GM19395 (cell line): Measurements from ENCODE around the gene SMPDL3A.
"Not testable (repeated sequence)": the region's sequence is repeated elsewhere in the genome, so short reads cannot be mapped to it uniquely, and the experiment has no call there.

Source experiments
- ATAC-seq: cut with Tn5 transposase; IDR thresholded peaks from one replicate; pipeline ENCODE4 v1.9.1; 2021; ENCODE audit warnings: mild to moderate bottlenecking, moderate library complexity; ENCODE audit not compliant: unreplicated experiment

SMPDL3A gene, protein sequence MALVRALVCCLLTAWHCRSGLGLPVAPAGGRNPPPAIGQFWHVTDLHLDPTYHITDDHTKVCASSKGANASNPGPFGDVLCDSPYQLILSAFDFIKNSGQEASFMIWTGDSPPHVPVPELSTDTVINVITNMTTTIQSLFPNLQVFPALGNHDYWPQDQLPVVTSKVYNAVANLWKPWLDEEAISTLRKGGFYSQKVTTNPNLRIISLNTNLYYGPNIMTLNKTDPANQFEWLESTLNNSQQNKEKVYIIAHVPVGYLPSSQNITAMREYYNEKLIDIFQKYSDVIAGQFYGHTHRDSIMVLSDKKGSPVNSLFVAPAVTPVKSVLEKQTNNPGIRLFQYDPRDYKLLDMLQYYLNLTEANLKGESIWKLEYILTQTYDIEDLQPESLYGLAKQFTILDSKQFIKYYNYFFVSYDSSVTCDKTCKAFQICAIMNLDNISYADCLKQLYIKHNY

DNA sequence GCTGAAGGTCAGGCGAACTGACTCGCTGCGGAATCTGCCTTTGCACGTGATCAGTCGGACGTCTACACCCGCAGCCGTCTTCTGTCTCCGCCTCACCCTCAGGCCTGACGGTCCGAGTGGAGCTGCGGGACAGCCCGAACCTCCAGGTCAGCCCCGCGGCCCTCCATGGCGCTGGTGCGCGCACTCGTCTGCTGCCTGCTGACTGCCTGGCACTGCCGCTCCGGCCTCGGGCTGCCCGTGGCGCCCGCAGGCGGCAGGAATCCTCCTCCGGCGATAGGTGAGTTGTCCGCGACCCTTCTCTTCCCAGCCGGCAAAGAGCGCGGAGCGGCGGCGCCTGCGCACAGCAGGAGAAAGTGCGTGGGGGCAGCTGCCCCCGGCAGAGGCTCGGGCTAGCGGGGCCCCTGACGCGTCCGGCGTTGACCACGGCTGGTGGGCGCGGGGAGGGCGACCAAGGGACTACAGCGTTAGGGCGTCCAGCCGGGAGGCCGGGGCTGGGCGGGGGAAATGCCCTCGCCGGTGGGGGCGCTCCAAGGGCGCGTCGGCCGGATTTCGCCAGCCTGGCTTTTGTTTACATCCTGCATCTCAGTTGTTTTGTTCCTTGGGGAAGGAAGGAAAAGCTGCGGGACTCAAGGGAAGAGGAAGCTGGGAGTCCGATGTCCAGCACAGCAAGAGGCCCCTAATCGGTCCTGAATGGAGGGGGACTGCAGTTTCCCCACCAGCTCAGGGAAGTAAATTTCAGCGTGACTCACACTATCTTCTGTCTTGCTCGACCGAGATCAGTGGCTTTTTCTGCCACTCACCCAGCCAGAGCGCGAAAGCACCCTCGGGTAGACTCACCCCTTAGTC is at the start of gene SMPDL3A:
Gene SMPDL3A (plus strand): TSS at position 77 of the 846 bp plus-strand sequence. CDS start 89 bp downstream, at position 166.
- peak; percentile 66 for ATAC-seq

DNA sequence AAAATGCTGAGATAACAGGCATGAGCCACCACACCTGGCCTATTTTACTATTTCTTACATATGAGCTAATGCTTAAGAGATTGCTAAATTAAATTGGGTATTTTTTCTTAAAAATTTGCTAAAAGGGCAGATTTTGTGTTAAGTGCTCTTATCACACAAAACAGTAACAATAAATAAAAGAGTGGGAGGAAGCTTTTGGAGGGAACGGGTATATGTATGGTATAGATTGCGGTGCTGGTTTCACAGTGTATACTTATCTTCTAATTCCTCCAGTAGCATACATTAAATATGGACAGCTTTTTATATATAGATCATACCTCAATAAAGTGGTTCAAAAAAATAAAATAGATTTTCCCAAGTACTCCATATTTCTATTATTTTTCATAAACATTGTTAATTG is 49.0 kb upstream of the SMPDL3A start:
- no peak for ATAC-seq

DNA sequence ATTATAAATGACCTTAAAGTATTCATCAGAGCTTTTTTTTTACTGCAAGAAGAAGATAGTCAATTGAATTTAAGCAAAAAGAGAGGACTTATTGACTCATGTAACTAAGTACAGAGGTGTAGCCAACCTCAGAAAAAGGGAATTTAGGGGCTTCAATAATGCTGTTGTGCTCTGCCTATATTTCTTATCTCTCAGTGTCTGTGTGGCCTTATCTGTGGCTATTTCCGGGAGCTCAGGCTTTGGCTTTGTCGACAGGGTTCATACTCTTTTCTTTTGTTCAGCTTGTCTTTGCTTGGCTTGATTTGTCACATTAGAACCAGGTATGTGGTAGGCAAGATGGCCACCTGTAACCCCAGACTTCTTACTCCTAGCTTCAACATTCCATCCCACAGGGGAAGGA is 48.1 kb upstream of the SMPDL3A start:
- ATAC-seq, result no peak

DNA sequence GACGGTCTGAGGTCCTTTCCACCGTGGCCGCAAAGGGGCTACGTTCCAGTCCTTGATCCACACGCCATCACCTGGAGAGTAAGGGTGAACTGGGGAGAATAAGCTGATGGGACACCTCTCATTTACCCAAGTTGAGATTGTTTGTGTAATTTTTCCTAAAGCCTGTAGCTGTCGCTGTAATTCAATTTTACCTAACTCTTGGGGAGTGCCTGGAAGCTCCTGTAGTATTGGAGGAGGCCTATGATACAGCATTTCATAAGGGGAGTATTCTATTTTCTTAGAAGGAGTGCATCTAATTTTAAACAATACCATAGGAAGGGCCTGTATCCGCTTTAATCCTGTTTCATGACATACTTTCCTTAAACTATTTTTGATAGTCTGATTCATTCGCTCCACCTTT is 44.8 kb upstream of the SMPDL3A start:
- ATAC-seq, result not testable (repeated sequence)

DNA sequence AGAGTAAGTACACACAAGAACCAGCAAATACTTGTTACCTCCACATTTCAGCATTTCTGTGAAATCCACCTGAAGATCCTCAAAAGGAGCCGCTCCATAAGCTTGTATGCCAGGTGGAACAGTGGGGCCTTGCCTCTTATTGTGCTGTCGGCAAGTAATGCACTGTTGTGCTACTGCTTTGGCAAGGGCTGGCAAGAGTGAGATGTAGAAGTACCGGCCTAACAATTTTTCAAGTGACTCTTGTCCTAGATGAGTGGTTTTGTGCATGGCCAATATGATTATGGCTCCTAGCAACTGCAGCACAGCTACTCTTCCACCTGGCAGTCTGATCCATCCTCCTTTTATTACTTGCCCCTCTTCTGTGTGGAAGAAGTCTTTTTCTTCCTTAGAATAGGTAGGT is 44.2 kb upstream of the SMPDL3A start:
- not testable (repeated sequence) for ATAC-seq

DNA sequence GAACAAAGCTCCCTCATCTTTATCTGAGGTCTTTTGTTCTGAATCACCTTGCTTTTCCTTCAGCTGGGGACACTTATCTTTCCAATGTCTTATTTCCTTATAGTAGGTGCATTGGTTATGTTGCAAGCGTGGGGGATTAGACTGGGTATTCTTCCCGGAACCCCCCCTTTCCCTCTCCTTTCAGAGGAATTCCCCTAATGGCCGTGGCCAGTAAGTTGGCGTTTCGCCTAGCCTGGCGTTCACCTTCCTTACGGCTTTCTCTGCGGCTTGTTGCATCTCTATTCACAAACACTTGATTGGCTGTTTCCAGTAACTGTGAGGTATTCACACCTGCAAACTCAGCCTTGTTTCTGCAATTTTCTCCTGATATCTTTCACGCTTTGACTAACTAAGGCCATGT is 42.4 kb upstream of the SMPDL3A start:
- no peak for ATAC-seq

DNA sequence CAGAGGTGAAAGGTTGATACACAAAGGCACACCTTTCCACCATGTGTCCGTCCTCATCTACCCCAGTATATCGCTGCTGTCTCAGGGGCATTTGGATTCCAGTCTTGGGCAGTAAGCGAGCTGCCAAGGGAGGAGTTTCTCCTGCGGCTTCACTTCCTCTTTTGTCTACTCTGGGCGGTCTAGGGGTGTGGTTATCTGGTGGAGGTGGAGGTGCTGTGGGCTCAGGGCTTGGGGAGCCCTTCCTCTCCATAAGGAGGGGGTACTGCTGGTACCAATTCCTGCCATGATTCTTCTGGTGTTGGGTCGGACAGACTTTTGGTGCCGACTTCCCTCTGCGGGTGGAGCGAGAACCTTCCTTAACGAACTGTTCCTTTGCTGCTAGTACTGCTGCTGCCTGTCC is 41.5 kb upstream of the SMPDL3A start:
- no peak for ATAC-seq

DNA sequence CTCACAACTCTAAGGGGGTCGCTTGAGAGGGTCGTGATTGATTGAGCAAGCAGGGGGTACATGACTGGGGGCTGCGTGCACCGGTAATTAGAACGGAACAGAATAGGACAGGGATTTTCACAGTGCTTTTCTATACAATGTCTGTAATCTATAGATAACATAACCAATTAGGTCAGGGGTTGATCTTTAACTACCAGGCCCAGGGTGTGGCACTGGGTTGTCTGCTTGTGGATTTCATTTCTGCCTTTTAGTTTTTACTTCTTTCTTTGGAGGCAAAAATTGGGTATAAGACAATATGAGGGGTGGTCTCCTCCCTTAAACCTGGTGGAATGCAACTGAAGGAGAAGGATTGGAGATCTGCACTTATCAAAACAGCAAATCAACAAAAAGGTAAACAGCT is 40.1 kb upstream of the SMPDL3A start:
- not testable (repeated sequence) for ATAC-seq

DNA sequence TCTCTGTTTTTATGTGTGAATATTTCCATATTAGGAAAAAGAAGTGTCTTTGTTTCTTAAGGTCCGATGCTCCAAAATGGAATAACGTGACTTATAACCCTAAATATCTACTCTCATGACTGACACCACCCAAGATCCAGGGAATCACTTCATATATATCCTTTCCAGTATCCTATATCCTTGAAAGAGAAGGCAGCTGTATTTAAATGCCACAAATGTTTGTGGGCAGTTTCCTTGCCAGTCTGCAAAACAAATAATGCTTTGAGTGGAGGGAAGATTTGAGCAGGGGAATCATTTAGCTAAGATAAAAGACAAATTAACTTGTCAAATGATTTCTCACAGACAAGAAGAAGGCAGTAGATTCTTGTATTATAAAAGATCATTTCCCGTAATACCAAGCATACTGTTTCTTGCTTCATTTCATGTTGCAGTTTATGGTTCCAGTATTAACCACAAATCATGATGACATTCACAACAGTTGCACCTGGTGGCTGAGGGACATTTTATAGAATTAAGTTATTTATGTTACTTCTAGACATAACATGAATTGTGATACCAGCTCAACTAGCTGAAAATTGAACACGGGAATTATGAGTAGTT is 39.5 kb upstream of the SMPDL3A start:
- ATAC-seq, result no peak

DNA sequence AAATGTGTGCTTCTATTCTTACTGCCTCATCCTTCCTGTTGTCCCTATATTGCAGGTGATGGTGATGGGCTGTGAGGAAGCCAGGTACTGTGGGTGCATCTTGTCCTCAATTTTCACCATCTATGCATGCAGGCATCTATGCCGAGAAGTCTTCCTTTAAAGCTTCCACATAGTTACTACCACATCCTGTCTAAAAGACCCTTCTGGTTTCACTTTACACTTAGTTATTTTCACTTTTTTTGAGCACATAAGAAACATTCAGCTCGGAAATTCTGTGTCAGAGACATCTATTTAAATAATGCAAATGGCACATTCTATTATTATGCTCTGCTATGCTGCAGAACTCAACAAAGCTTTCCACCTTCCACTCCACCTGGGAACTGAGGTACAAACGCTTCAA is 37.7 kb upstream of the SMPDL3A start:
- ATAC-seq, result peak; percentile 90

DNA sequence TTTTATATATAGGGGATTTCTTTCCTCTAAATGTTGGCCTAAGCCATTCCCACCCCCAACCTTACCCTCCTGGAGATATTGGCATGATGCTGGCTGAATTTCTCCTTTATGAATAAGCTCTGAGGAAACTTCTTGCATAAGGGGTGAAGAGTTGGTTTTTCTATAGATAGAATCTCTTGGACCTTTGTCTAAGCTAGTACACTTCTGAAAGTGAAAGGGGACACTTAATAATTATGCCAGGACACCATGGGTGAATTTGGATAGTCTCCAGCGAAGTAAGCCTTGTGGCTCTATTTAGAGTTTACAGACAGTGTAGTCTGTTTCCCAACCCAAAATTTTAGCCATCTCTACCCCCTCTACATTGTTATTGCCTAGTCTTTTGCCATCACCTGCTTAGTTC is 36.6 kb upstream of the SMPDL3A start:
- ATAC-seq, result no peak

DNA sequence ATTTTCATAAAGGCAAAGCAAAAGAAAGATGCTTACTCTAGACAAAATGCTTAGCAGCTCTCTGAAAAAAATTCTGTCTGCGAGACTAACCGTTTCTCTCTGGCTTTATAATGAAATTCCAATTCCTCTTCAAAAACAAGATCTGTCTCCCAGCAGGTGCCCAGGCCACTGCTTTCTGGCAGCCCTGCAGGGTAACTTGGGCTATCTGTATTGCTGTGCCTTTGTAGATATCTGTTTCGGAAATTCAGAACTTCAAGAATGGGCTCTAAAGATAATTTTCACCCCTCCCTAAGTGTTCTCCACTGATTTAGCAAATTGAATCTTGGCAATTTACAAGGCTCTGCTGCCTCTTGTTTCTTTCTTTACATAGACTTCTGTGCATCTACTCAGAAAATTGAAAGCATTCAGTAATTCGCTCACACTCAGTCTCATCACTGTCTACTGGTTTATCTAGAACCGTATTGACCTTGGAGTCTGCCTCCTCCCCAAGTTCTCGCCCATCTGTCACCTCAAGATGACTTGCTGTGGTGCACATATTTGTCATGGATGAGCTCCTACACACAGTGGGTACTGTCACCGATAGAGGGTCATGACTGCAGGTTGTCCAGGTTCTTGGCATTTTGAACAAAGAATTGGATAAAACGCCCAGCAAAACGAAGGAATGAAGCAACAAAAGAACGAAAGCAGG is 35.9 kb upstream of the SMPDL3A start:
- ATAC-seq, result no peak

DNA sequence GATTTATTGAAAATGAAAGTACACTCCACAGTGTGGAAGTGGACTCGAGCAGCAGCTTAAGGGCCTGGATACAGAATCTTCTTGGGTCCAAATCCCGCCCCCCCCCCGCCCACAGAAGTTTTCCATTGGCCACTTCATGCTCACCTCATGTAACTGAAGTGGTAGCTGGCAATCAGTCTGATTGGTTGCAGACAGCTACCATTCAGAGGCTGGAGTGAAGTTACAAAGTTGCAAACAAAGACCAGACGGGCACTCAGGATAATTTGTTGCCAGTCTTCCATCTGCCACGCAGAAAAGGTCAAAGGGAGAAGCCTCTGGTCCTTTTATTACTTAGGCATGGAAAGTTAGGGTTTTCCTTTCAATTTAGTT is 35.4 kb upstream of the SMPDL3A start:
- no peak for ATAC-seq

DNA sequence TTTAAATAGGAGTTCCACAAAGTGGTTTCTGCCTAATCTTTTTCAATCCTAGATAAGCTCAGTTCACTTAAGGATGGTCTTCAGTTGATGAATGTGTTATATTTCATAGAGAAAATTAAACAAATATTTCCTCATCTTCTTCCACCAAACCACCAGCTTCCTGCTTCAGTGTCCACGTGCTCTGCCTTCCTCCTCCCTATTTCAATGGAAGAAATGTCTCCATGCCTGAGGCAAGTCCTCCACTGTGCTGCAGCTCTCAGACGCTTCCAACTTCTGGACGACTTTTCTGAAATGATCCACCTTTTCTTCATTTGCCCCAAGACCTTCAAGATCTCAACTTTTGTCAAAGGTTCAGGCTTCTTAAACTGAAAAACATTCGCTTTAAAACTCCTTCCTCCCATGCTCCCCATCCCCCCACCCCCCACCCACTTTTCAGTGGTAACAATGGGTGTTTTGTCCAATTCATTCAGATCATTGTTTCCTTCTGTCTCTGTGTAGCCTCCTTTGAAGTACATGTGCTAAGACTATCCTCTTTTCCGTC is 34.8 kb upstream of the SMPDL3A start:
- ATAC-seq, result no peak

DNA sequence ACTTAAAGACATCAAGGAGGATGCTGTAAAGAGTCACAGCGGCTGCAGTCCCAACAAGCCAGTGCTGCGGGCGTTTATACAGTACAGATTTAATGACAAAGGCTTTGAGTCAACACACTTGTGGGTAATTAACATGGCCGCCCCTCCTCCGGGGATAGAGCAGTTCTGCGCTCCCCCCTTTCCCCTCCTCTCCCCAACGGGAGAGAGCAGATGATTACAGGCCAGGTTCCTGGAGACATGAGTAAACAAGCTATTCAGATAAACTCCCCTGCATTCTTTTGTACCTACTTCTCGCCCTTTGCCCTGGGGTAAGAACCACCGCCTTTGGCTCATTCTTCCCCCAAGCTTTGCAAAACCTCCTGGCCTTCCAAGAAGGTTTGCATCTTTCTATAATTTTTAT is 33.2 kb upstream of the SMPDL3A start:
- ATAC-seq, result no peak

DNA sequence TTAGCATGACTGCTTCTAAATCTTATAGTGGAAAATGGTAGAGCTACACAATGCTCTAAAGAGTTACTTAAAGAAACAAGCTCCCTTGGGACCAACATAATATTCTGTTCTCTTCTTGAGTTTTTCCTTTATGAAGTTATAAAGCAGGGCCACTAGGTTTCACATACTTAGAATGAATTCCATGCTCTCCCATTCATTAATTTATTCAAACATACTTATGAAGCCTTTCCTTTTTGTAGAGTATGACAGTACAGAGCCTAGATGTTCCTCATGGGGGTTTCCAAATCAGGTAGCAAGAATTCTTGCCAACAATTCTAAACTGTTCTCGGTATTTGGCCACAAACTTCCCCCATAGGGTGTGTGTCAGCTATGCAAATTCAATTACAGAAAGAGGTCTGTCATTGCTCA is 30.1 kb upstream of the SMPDL3A start:
- peak; percentile 97 for ATAC-seq

DNA sequence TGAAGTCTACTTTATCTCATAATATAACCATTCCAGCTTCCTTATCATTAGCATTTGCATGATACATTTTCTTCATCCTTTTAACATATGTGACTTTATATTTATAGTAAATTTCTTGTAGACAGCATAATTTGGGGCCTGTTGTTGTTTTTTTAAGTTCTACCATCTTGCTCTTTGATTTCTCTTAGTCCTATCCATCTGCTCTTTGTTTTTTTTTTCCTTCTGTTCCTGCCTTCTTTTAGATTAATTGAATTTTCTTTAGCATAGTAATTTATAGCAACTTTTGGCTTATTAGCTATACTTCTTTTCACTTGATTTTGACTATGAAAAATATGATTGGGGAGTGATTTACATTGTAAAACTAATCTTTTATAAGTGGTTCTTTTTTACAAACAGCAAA is 28.7 kb upstream of the SMPDL3A start:
- ATAC-seq, result no peak

DNA sequence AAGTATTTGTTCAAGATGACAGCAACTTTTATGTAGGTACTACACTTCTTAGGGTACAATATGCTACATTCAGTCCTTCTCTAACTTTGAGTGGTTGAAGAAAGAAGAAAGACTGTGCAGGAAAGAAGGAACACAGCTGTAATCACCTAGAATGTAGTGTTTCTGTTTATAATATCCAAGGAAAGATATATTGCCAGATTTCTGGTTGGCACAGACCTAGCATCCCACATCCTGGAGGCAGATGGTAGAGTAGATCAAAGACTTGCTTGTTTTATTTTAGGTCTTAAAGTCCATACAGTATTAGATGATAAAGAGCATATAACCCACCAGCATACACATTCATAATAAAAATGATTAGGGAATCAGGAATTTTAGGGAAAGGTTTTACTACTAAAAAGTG is 22.8 kb upstream of the SMPDL3A start:
- ATAC-seq, result no peak

DNA sequence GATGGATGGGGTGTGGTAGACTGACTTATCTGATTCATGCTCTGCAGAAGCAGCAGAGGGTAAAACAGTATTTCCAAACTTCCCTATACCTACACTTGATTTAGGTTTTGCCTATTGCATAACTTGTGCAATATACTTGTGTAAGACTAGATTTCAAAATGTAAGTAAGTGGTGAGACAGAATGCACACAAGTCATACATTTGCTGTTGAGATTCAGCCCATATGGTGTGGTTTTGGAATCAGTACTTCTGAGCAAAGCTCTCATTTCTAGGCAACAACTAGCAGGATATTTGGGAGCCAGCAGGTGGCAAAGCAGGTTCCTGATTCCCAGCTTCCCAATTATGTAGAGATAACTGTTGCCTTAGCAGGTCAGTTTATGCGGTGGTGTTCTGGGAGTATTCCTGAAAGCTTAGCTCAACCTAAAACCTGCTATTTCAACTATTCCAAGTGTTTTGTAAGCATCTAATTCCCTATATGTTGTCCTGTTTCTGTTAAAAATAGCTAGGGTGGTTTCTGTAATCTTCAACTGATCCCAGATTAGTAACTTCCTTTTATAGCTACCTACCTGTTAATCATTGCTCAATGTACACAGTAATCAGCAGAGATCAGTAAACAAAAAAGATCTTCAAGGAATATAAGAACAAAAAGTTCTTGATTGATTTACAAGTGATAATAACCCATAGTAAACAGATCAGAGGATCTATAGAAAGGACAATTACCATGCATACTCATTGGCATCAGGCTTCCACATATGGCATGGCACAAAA is 18.0 kb upstream of the SMPDL3A start:
- no peak for ATAC-seq
